Panc1 (cell line): ENCODE data around the gene LIN28A. TPM values are rescaled to one million over a fixed set of nuclear protein-coding genes. Genes with fewer than 3 reads are reported as not detected.

Experiments used
- ATAC-seq: fragments of 200-7000 bp; cut with Tn5 transposase; 2 replicates; pipeline ENCODE4 v1.9.1; 2020; ENCODE audit warnings: mild to moderate bottlenecking, moderate library complexity
- BruUV-seq: library from RNA; stranded (reverse); fragments of 400-500 nt; replicated peaks from 2 replicates; lab custom pipeline; 2021; lab: Mats Ljungman, UMichigan
- CTCF ChIA-PET: fragments of 300-600 bp; sonication (Branson Sonifier 250); formaldehyde crosslinking; loops from one replicate; lab custom pipeline; 2022; ENCODE audit warnings: antibody characterized with exemption; lab: Charles Lee
- POLR2A ChIA-PET: fragments of 300-600 bp; sonication (Branson Sonifier 250); formaldehyde crosslinking; loops from one replicate; lab custom pipeline; 2022; ENCODE audit warnings: antibody characterized with exemption; lab: Charles Lee
- DNase-seq: peaks from one replicate; pipeline ENCODE4 v3.0.0-alpha.2; 2010; ENCODE audit warnings: low read depth, low spot score
- H3K27ac ChIP-seq: 2 replicates; pipeline ENCODE4 v1.5.1; 2011; ENCODE audit warnings: mild to moderate bottlenecking, low read length, inconsistent platforms
- H3K27me3 ChIP-seq: fragments of 200-500 bp; sonication (Bioruptor generic); 2 replicates; pipeline ENCODE4 v1.6.0; 2014; ENCODE audit warnings: low read length, inconsistent platforms; ENCODE audit not compliant: control insufficient read depth, insufficient read depth
- H3K36me3 ChIP-seq: fragments of 200-500 bp; sonication (Bioruptor generic); 2 replicates; pipeline ENCODE4 v1.5.1; 2014; ENCODE audit warnings: inconsistent platforms, mild to moderate bottlenecking, low read length, moderate library complexity; ENCODE audit not compliant: control insufficient read depth, insufficient read depth
- H3K4me1 ChIP-seq: 2 replicates; pipeline ENCODE4 v1.5.1; 2011; ENCODE audit warnings: inconsistent platforms, mild to moderate bottlenecking, low read length, moderate library complexity; ENCODE audit not compliant: control insufficient read depth, insufficient read depth
- H3K4me3 ChIP-seq, 2 experiments: 2 replicates each; pipeline ENCODE4 v1.5.1; 2011 to 2012; ENCODE audit warnings: low read depth in 2 of 2, low read length in 2 of 2, mild to moderate bottlenecking in 2 of 2, inconsistent platforms in 1 of 2, moderate library complexity in 1 of 2
- H3K9me3 ChIP-seq: fragments of 200-500 bp; sonication (Bioruptor generic); 2 replicates; pipeline ENCODE4 v1.5.1; 2014; ENCODE audit warnings: low read depth, mild to moderate bottlenecking, inconsistent platforms, low read length, moderate library complexity; ENCODE audit not compliant: control insufficient read depth, insufficient read depth
- CTCF ChIP-seq: fragments of 450-650 bp; IDR thresholded peaks from 2 replicates; pipeline ENCODE4 v1.5.1; 2017; ENCODE audit warnings: mild to moderate bottlenecking
- POLR2AphosphoS5 ChIP-seq: IDR thresholded peaks from 2 replicates; pipeline ENCODE4 v1.6.1; 2012; ENCODE audit warnings: mild to moderate bottlenecking, low read depth, low read length, moderate library complexity
- REST ChIP-seq, 2 experiments: IDR thresholded peaks; 2 replicates each; pipeline ENCODE4 v1.6.1; 2011 to 2012; ENCODE audit warnings: low read depth in 2 of 2, control low read depth in 1 of 2, low read length in 1 of 2, mild to moderate bottlenecking in 1 of 2, moderate library complexity in 1 of 2; ENCODE audit not compliant: insufficient read depth in 1 of 2
- SIN3A ChIP-seq: IDR thresholded peaks from 2 replicates; pipeline ENCODE4 v1.6.1; 2012; ENCODE audit warnings: low read depth, mild to moderate bottlenecking, low read length, moderate library complexity, borderline replicate concordance; ENCODE audit not compliant: insufficient read depth
- TCF7L2 ChIP-seq: IDR thresholded peaks from 2 replicates; pipeline ENCODE4 v1.6.1; 2011; ENCODE audit warnings: mild to moderate bottlenecking, low read depth, low read length, inconsistent platforms
- in situ Hi-C: cut with HindIII; loops from 2 replicates; pipeline ENCODE4 v1.10.0; 2016; ENCODE audit warnings: low sequenced_read_pairs, low pct_unique_long_range_greater_than_20kb
- intact Hi-C: fragments of 100-400 bp; cut with micrococcal nuclease; formaldehyde crosslinking; loops from one replicate; pipeline ENCODE4 v1.10.0; 2022; ENCODE audit not compliant: unreplicated experiment
- total RNA-seq: library from RNA; stranded (reverse); gene quantifications from one replicate; pipeline ENCODE4 v1.2.1, GENCODE V29; 2021; ENCODE audit not compliant: unreplicated experiment

LIN28A gene
- total RNA-seq, 1 experiment from 2014 or later: 0.64 TPM

GRCh38 chr1:26470878-26471497 is 60.4 kb downstream of the LIN28A start:
- Histone ChIP-seq H3K27ac (peak overlapping the region; percentile 69; the same call in 1 of the 2 replicates), H3K4me1 (peaks cover 21% of the 10 kb centered on the region), H3K9me3 (no peaks in the 10 kb centered on the region), H3K4me3 (peak overlapping the region; percentile 81 to 83), H3K36me3 (peaks cover 21% of the 10 kb centered on the region), H3K27me3 (no peaks in the 10 kb centered on the region)
- TF ChIP-seq CTCF: no peak
- no peak for TF ChIP-seq SIN3A
- no peak for TF ChIP-seq TCF7L2
- no peak for TF ChIP-seq REST (IDR thresholded peaks at IDR 0.05; ENCODE audit: insufficient read depth in 1 of 2, low read depth in 2 of 2, low read length in 1 of 2)
- TF ChIP-seq POLR2AphosphoS5: peak; percentile 36; the same call in 1 of the 2 replicates
- ChIA-PET CTCF (interaction anchor here (0.6 to 1.9 kb wide), 5 partner anchors 11 to 317 kb away, joined by 3 to 7 read pairs (median 4); no protein-coding TSS in a partner anchor), POLR2A (no interaction called here)
- ATAC-seq (peak; percentile 4), DNase-seq (no peak)
- TSS peak; percentile 69 for BruUV-seq
- intact Hi-C loops: loop anchor here (10.0 kb wide), 1 partner anchor 64 kb away; no protein-coding TSS in a partner anchor
- in situ Hi-C loops: no loop called here

GRCh38 chr1:26471498-26472319 is 61.1 kb downstream of the LIN28A start:
- in situ Hi-C loops: no loop called here
- intact Hi-C loops: loop anchor here (10.0 kb wide), 1 partner anchor 63 kb away; no protein-coding TSS in a partner anchor
- BruUV-seq: no TSS peak

More at GRCh38 chr1:26471498-26472319, 61.1 kb downstream of the LIN28A start:
- Histone ChIP-seq H3K27ac (peak overlapping the region; percentile 69), H3K9me3 (no peaks in the 10 kb centered on the region), H3K4me1 (peaks cover 21% of the 10 kb centered on the region), H3K27me3 (no peaks in the 10 kb centered on the region), H3K36me3 (peaks cover 28% of the 10 kb centered on the region), H3K4me3 (peak overlapping the region; percentile 81 to 83)
- DNase-seq: peak; percentile 35
- no peak for TF ChIP-seq CTCF
- TF ChIP-seq TCF7L2: no peak
- peak; percentile 90 to 93 for TF ChIP-seq REST (IDR thresholded peaks at IDR 0.05; ENCODE audit: insufficient read depth in 1 of 2, low read depth in 2 of 2, low read length in 1 of 2)
- TF ChIP-seq POLR2AphosphoS5: no peak
- TF ChIP-seq SIN3A: 0 out of 2 replicates have a peak, but pooled peaks have one; percentile 58
- ChIA-PET CTCF (interaction anchor here (0.6 kb wide), 2 partner anchors 27 to 68 kb away, joined by 3 to 4 read pairs; no protein-coding TSS in a partner anchor), POLR2A (no interaction called here)
- peak; percentile 69 for ATAC-seq
